Tibial nerve (tissue), 4 donors: ENCODE measurements around the gene ULBP3.

Experiments
- CTCF ChIP-seq, 5 experiments: fragments of 200-600 bp in 3 of 5; fragments of 450-650 bp in 2 of 5; sonication (generic) in 3 of 5; IDR thresholded peaks; one replicate each; pipeline ENCODE4 v1.5.1; 2016 to 2019; ENCODE audit warnings: antibody characterized with exemption in 5 of 5, mild to moderate bottlenecking in 3 of 5, moderate library complexity in 2 of 5
- EP300 ChIP-seq, 2 donors: sonication (generic); formaldehyde crosslinking; IDR thresholded peaks; one replicate each; pipeline ENCODE4 v1.6.1; 2017; ENCODE audit warnings: antibody characterized with exemption in 2 of 2, mild to moderate bottlenecking in 1 of 2
- POLR2A ChIP-seq, 2 donors: fragments of 450-650 bp; IDR thresholded peaks; one replicate each; pipeline ENCODE4 v1.6.1; 2017; ENCODE audit warnings: antibody characterized with exemption in 2 of 2, mild to moderate bottlenecking in 2 of 2, moderate library complexity in 2 of 2

- TF ChIP-seq CTCF (IDR thresholded peaks at IDR 0.05) (no peak), EP300 (IDR thresholded peaks at IDR 0.05) (no peak), POLR2A (IDR thresholded peaks at IDR 0.05) (no peak)
These were observed 47.4 kb upstream of the ULBP3 start for GRCh38 chr6:150116200-150116800.
